Islet precursor cell (in vitro differentiated cells): Measurements from ENCODE around the gene BCAN.
A peak's percentile ranks its signal among the peaks of the same experiment; 100 is the strongest.

Experiments used
- DNase-seq: peaks from one replicate; pipeline ENCODE4 v3.0.0-alpha.2; 2018

The BCAN gene

GRCh38 chr1:156662800-156663055 is 20.8 kb downstream of the BCAN start:
- DNase-seq: no peak

GRCh38 chr1:156663178-156663577 is 21.3 kb downstream of the BCAN start:
- peak; percentile 87 for DNase-seq

GRCh38 chr1:156664046-156664766 is 22.3 kb downstream of the BCAN start:
- DNase-seq: peak; percentile 90

- peak; percentile 93 for DNase-seq
These were observed 23.0 kb downstream of the BCAN start for GRCh38 chr1:156664767-156665411.

- DNase-seq: no peak
These were observed 23.6 kb downstream of the BCAN start for GRCh38 chr1:156665539-156665938.

GRCh38 chr1:156666862-156667609 is 25.1 kb downstream of the BCAN start:
- peak; percentile 71 for DNase-seq

GRCh38 chr1:156667610-156667967 is 25.7 kb downstream of the BCAN start:
- DNase-seq: peak; percentile 74

GRCh38 chr1:156667968-156668709 is 26.2 kb downstream of the BCAN start:
- peak; percentile 99 for DNase-seq

GRCh38 chr1:156668801-156669637 is 27.1 kb downstream of the BCAN start:
- peak; percentile 99 for DNase-seq

GRCh38 chr1:156669794-156670193 is 27.9 kb downstream of the BCAN start:
- peak; percentile 62 for DNase-seq

GRCh38 chr1:156670359-156670758 is 28.4 kb downstream of the BCAN start:
- DNase-seq: no peak

GRCh38 chr1:156670791-156671190 is 28.9 kb downstream of the BCAN start:
- DNase-seq: no peak

- no peak for DNase-seq
These were observed 29.9 kb downstream of the BCAN start for GRCh38 chr1:156671804-156672203.

- DNase-seq: peak; percentile 80
These were observed 31.6 kb downstream of the BCAN start for GRCh38 chr1:156673387-156674121.

- peak; percentile 71 for DNase-seq
These were observed 33.5 kb downstream of the BCAN start for GRCh38 chr1:156675210-156676113.

GRCh38 chr1:156676114-156676819 is 34.4 kb downstream of the BCAN start:
- no peak for DNase-seq

GRCh38 chr1:156676820-156677615 is 35.1 kb downstream of the BCAN start, which contains the start of gene NES:
Gene NES (minus strand): TSS chr1:156677407. CDS start chr1:156677264, 143 bp downstream.
- peak; percentile 96 for DNase-seq

- peak; percentile 85 for DNase-seq
These were observed 36.0 kb downstream of the BCAN start for GRCh38 chr1:156677616-156678596.
